Thoracic aorta (tissue), 2 donors: ENCODE data around the gene NPHP4. TPM values are rescaled to one million over a fixed set of nuclear protein-coding genes. Genes with fewer than 3 reads are reported as not detected.

Experiments
- ATAC-seq: fragments of 150-250 bp; one replicate; pipeline ENCODE4 v1.8.0; 2017; ENCODE audit warnings: low read depth; ENCODE audit not compliant: insufficient number of reproducible peaks, low FRiP score
- DNase-seq: peaks from one replicate; pipeline ENCODE4 v3.0.0-alpha.2; 2020; ENCODE audit warnings: low spot score
- H3K27ac ChIP-seq, 2 donors: fragments of 200-600 bp; sonication (generic); 1 replicate in 1 of 2; 2 replicates in 1 of 2; pipeline ENCODE4 v1.5.1; 2016; ENCODE audit warnings: mild to moderate bottlenecking in 2 of 2, moderate library complexity in 2 of 2
- H3K27me3 ChIP-seq: fragments of 200-600 bp; sonication (generic); replicated peaks from 2 replicates; pipeline ENCODE4 v1.6.0; 2016; ENCODE audit warnings: mild to moderate bottlenecking; ENCODE audit not compliant: insufficient read depth
- H3K36me3 ChIP-seq: fragments of 200-600 bp; sonication (generic); one replicate; pipeline ENCODE4 v1.5.1; 2016
- H3K4me1 ChIP-seq, 2 donors: fragments of 200-600 bp; sonication (generic); 1 replicate in 1 of 2; 2 replicates in 1 of 2; pipeline versions ENCODE4 v1.5.1 to v1.6.0; 2016; ENCODE audit warnings: low read depth in 2 of 2, mild to moderate bottlenecking in 1 of 2; ENCODE audit not compliant: control insufficient read depth in 1 of 2
- H3K4me3 ChIP-seq: fragments of 200-600 bp; sonication (generic); 2 replicates; pipeline ENCODE4 v1.5.1; 2016; ENCODE audit warnings: mild to moderate bottlenecking
- H3K9me3 ChIP-seq: fragments of 200-600 bp; sonication (generic); 2 replicates; pipeline ENCODE4 v1.5.1; 2016
- CTCF ChIP-seq: fragments of 200-600 bp; sonication (generic); IDR thresholded peaks from one replicate; pipeline ENCODE4 v1.5.1; 2019; ENCODE audit warnings: antibody characterized with exemption
- total RNA-seq, 2 donors: library from RNA; depleted of rRNA; stranded (reverse); fragments of >200 nt; gene quantifications; one replicate each; pipeline versions ENCODE4 v1.1.0 to v1.2.3, GENCODE V29; 2016

Gene NPHP4
- total RNA-seq, 2 donors from 2014 or later, result 11.4 to 15.1 TPM

DNA sequence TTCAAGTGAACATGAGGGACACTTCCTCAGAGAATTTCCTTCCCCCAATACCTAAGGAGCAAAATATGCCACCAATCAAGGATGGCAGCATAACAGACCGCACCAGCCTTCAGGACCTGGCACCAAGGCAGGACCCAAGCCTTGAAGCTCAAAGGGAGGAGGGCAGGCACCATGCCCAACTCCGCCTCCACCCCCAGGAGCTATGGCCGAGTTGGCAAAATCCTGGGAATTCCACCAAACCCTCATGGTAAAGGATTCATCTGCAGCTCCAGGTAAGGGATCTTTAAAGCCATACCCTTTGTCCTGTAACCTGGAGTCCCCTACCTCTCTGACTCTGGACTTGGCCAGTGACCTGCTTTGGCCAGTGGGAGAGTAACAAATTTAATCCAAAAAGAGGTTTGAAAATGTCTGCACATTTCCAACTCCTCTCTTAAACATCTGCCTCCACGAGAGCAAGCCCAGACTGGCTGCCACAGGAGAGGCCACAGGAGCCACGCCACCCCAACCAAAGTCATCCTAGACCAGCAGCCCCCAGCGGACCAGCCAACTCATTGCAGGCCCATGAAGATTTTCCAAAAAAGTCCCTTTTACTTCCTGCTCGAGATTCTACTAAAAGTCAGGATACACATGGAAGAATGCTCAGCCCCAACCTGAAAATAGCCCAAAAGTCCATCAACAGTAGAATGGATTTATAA is 41.9 kb downstream of the NPHP4 start:
- H3K27me3 ChIP-seq, result no peaks in the 10 kb centered on the region
- TF ChIP-seq CTCF, result no peak
- H3K36me3 ChIP-seq, result peaks cover 8% of the 10 kb centered on the region
- DNase-seq (no peak), ATAC-seq (no peak)
- no peak overlapping the region for H3K4me3 ChIP-seq
- H3K27ac ChIP-seq, result no peak overlapping the region
- H3K9me3 ChIP-seq, result no peaks in the 10 kb centered on the region
- no peaks in the 10 kb centered on the region for H3K4me1 ChIP-seq

DNA sequence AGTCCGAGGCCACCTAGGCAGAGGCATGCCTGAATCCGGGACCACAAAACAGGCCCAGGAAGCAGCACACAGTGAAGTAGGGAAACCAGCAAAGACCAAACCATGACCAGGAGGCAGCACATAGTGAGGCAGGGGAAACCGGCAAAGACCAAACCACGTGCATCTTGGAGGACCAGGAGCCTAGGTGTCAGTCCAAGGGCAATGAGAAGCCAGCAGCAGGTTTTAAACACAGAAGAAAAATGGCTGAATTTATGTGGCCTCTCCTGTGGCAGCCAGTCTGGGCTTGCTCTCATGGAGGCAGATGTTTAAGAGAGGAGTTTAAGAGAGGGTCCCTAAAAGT is 42.5 kb downstream of the NPHP4 start:
- ATAC-seq, result no peak
- H3K9me3 ChIP-seq, result no peaks in the 10 kb centered on the region
- peaks cover 7% of the 10 kb centered on the region for H3K36me3 ChIP-seq

DNA sequence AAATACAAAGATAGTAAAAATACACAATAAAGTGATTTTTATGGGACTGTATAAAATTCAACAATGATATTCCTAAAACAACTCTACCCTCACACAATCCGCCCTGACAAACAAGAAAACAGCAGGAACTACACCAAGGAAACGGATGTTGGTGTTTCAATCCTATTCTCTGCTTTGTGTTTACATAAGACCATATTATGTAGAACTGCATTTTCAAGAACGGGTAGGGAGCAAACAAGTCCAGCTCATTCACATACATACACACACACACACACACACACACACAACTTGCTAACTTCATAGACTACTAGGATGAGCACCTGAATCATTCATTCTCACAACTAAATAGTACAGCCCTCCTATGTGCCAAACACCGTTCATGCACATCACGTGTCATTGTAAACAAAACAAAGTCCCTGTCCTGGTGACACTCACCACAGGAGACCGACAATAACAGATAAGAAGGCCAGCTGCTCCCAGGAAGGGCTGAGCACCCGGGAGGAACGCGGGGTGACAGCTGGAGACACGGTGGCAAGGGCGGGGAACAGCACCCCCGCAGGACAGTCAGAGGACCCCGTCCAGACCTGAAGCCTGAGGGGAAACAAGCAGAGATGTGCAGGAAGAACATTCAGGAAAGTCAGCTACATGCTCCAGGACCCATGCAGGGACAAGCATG is 43.0 kb downstream of the NPHP4 start:
- peaks cover 7% of the 10 kb centered on the region for H3K36me3 ChIP-seq
- no peak for TF ChIP-seq CTCF
- H3K9me3 ChIP-seq, result no peaks in the 10 kb centered on the region
- DNase-seq (no peak), ATAC-seq (no peak)
- H3K4me3 ChIP-seq, result no peak overlapping the region
- no peaks in the 10 kb centered on the region for H3K27me3 ChIP-seq
- H3K27ac ChIP-seq, result no peak overlapping the region
- no peaks in the 10 kb centered on the region for H3K4me1 ChIP-seq

More for the DNA sequence above, 42.5 kb downstream of the NPHP4 start:
- no peak for TF ChIP-seq CTCF
- H3K27me3 ChIP-seq, result no peaks in the 10 kb centered on the region
- DNase-seq, result no peak
- no peak overlapping the region for H3K27ac ChIP-seq
- H3K4me3 ChIP-seq, result no peak overlapping the region
- no peaks in the 10 kb centered on the region for H3K4me1 ChIP-seq

DNA sequence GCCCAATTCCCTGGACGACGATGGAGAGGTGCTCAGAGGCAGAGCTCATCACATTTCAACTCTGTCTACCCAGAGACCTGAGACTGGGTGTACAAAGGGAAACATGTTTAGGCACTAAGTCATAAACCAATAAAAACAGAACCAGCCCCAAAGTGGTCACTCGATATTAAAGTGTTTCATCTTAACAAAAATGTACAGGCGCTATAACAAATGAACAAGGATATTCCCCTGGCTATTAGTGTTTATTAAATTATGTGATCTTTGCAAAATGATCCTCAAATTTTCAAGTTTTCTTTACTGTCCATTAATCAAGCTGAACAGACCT is 43.6 kb downstream of the NPHP4 start:
- Histone ChIP-seq H3K4me1 (no peaks in the 10 kb centered on the region), H3K27ac (no peak overlapping the region), H3K4me3 (no peak overlapping the region), H3K36me3 (peaks cover 7% of the 10 kb centered on the region), H3K9me3 (no peaks in the 10 kb centered on the region), H3K27me3 (no peaks in the 10 kb centered on the region)
- ATAC-seq (no peak), DNase-seq (no peak)
- TF ChIP-seq CTCF, result no peak

- DNase-seq, result no peak
- Histone ChIP-seq H3K4me3 (no peak overlapping the region), H3K27me3 (no peaks in the 10 kb centered on the region), H3K27ac (no peak overlapping the region), H3K9me3 (no peaks in the 10 kb centered on the region), H3K36me3 (peaks cover 7% of the 10 kb centered on the region), H3K4me1 (peaks cover 0 to 5% of the 10 kb centered on the region in 2 donors)
- no peak for ATAC-seq
- TF ChIP-seq CTCF, result no peak
These were observed 44.1 kb downstream of the NPHP4 start for GRCh38 chr1:5947978-5948680.
